Measurements from ENCODE around the gene MYLK4. TPM values are rescaled to one million over a fixed set of nuclear protein-coding genes. Genes with fewer than 3 reads are reported as not detected.

Gene MYLK4
- total and polyA plus RNA-seq, 2 donors (not counting 1 experiment from before 2014, with no cell fraction given): 0.33 to 0.59 TPM

- Histone ChIP-seq H3K9ac (ENCODE audit: insufficient read depth, low read length) (no peak overlapping the region), H3K4me2 (ENCODE audit: extremely low read depth, insufficient read depth, low read length) (no peak overlapping the region), H3K27ac (ENCODE audit: insufficient read depth, low read length) (no peak overlapping the region), H3K4me3 (replicated peaks in 1 of 4; ENCODE audit: control extremely low read depth in 1 of 4, insufficient read depth in 1 of 4, low read depth in 3 of 4, low read length in 4 of 4) (no peak overlapping the region), H3K27me3 (ENCODE audit: control insufficient read depth, insufficient read depth, low read length) (no peaks in the 10 kb centered on the region), H3K36me3 (ENCODE audit: control insufficient read depth, insufficient read depth, low read length) (no peaks in the 10 kb centered on the region), H3K4me1 (ENCODE audit: control insufficient read depth, extremely low read depth, insufficient read depth, low read length) (no peaks in the 10 kb centered on the region), H4K20me1 (ENCODE audit: control insufficient read depth, extremely low read depth, insufficient read depth, low read length) (no peaks in the 10 kb centered on the region), H3K9me3 (ENCODE audit: control insufficient read depth, insufficient read depth, low read depth, low read length) (no peaks in the 10 kb centered on the region), H2AFZ (ENCODE audit: low read length) (no peak overlapping the region), H3K79me2 (ENCODE audit: control insufficient read depth, insufficient read depth, low read length) (no peaks in the 10 kb centered on the region)
- TF ChIP-seq EZH2 (IDR thresholded peaks at IDR 0.05; ENCODE audit: low read length, missing control alignments): no peak
- no peak for DNase-seq (ENCODE audit: low read depth in 2 of 2)
These were observed 44.2 kb downstream of the MYLK4 start for GRCh38 chr6:2706558-2706957.

GRCh38 chr6:2705256-2705655 lies 45.5 kb downstream of the MYLK4 start:
- DNase-seq (ENCODE audit: low read depth in 2 of 2): no peak
- Histone ChIP-seq H3K79me2 (ENCODE audit: control insufficient read depth, insufficient read depth, low read length) (no peaks in the 10 kb centered on the region), H3K27me3 (ENCODE audit: control insufficient read depth, insufficient read depth, low read length) (no peaks in the 10 kb centered on the region), H3K27ac (ENCODE audit: insufficient read depth, low read length) (no peak overlapping the region), H3K36me3 (ENCODE audit: control insufficient read depth, insufficient read depth, low read length) (no peaks in the 10 kb centered on the region), H3K4me2 (ENCODE audit: extremely low read depth, insufficient read depth, low read length) (no peak overlapping the region), H3K9me3 (ENCODE audit: control insufficient read depth, insufficient read depth, low read depth, low read length) (no peaks in the 10 kb centered on the region), H3K9ac (ENCODE audit: insufficient read depth, low read length) (no peak overlapping the region), H3K4me3 (replicated peaks in 1 of 4; ENCODE audit: control extremely low read depth in 1 of 4, insufficient read depth in 1 of 4, low read depth in 3 of 4, low read length in 4 of 4) (no peak overlapping the region), H3K4me1 (ENCODE audit: control insufficient read depth, extremely low read depth, insufficient read depth, low read length) (no peaks in the 10 kb centered on the region), H4K20me1 (ENCODE audit: control insufficient read depth, extremely low read depth, insufficient read depth, low read length) (no peaks in the 10 kb centered on the region), H2AFZ (ENCODE audit: low read length) (no peak overlapping the region)
- TF ChIP-seq EZH2 (IDR thresholded peaks at IDR 0.05; ENCODE audit: low read length, missing control alignments): no peak
- TF ChIP-seq, protein P1, sequence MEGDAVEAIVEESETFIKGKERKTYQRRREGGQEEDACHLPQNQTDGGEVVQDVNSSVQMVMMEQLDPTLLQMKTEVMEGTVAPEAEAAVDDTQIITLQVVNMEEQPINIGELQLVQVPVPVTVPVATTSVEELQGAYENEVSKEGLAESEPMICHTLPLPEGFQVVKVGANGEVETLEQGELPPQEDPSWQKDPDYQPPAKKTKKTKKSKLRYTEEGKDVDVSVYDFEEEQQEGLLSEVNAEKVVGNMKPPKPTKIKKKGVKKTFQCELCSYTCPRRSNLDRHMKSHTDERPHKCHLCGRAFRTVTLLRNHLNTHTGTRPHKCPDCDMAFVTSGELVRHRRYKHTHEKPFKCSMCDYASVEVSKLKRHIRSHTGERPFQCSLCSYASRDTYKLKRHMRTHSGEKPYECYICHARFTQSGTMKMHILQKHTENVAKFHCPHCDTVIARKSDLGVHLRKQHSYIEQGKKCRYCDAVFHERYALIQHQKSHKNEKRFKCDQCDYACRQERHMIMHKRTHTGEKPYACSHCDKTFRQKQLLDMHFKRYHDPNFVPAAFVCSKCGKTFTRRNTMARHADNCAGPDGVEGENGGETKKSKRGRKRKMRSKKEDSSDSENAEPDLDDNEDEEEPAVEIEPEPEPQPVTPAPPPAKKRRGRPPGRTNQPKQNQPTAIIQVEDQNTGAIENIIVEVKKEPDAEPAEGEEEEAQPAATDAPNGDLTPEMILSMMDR (conservative IDR thresholded peaks at IDR 0.05 in 1 of 2, IDR thresholded peaks at IDR 0.05 in 1 of 2; ENCODE audit: low read depth in 1 of 2, low read length in 2 of 2): no peak

GRCh38 chr6:2697291-2697690 lies 53.4 kb downstream of the MYLK4 start:
- H3K4me2 ChIP-seq (ENCODE audit: extremely low read depth, insufficient read depth, low read length): no peak overlapping the region
- no peak for DNase-seq (ENCODE audit: low read depth in 2 of 2)
- no peak for TF ChIP-seq EZH2 (IDR thresholded peaks at IDR 0.05; ENCODE audit: low read length, missing control alignments)
- TF ChIP-seq, protein P1 (conservative IDR thresholded peaks at IDR 0.05 in 1 of 2, IDR thresholded peaks at IDR 0.05 in 1 of 2; ENCODE audit: low read depth in 1 of 2, low read length in 2 of 2): no peak
- H3K9ac ChIP-seq (ENCODE audit: insufficient read depth, low read length): no peak overlapping the region
- H3K27ac ChIP-seq (ENCODE audit: insufficient read depth, low read length): no peak overlapping the region
- H3K36me3 ChIP-seq (ENCODE audit: control insufficient read depth, insufficient read depth, low read length): no peaks in the 10 kb centered on the region
- no peaks in the 10 kb centered on the region for H3K9me3 ChIP-seq (ENCODE audit: control insufficient read depth, insufficient read depth, low read depth, low read length)
- no peaks in the 10 kb centered on the region for H3K27me3 ChIP-seq (ENCODE audit: control insufficient read depth, insufficient read depth, low read length)
- no peaks in the 10 kb centered on the region for H4K20me1 ChIP-seq (ENCODE audit: control insufficient read depth, extremely low read depth, insufficient read depth, low read length)
- no peak overlapping the region for H2AFZ ChIP-seq (ENCODE audit: low read length)
- H3K4me3 ChIP-seq (replicated peaks in 1 of 4; ENCODE audit: control extremely low read depth in 1 of 4, insufficient read depth in 1 of 4, low read depth in 3 of 4, low read length in 4 of 4): no peak overlapping the region
- no peaks in the 10 kb centered on the region for H3K79me2 ChIP-seq (ENCODE audit: control insufficient read depth, insufficient read depth, low read length)
- H3K4me1 ChIP-seq (ENCODE audit: control insufficient read depth, extremely low read depth, insufficient read depth, low read length): no peaks in the 10 kb centered on the region
